ENCODE data around the gene RAMAC.

The RAMAC gene

GRCh38 chr15:82993144-82993543 is 7.1 kb downstream of the RAMAC start:
- H2BK5ac ChIP-seq (ENCODE audit: low read depth, low read length, poor library complexity), result no peak overlapping the region
- no peak overlapping the region for H4K91ac ChIP-seq (ENCODE audit: low read depth, low read length)
- WGBS (ENCODE audit: extremely low coverage, insufficient coverage, insufficient read length), result 100% methylated on average over 4 of the region's 4 CpGs
- H4K8ac ChIP-seq (ENCODE audit: low read depth, low read length), result no peak overlapping the region
- DNase-seq, result no peak
- H3K9ac ChIP-seq (ENCODE audit: low read length), result no peak overlapping the region
- no peak overlapping the region for H3K18ac ChIP-seq (ENCODE audit: low read length)
- H2BK12ac ChIP-seq (ENCODE audit: low read length), result no peak overlapping the region
- H3K4me3 ChIP-seq (ENCODE audit: low read depth, low read length), result no peak overlapping the region
- no peak overlapping the region for H2AFZ ChIP-seq (ENCODE audit: insufficient read depth, low read length, poor library complexity)
- H4K12ac ChIP-seq (ENCODE audit: low read depth, low read length), result no peak overlapping the region
- H3K9me3 ChIP-seq (ENCODE audit: insufficient read depth, low read depth, low read length), result no peaks in the 10 kb centered on the region
- H3K4me1 ChIP-seq (ENCODE audit: control insufficient read depth in 1 of 2, insufficient read depth in 2 of 2, low read length in 2 of 2), result no peaks in the 10 kb centered on the region
- H3K4me2 ChIP-seq (ENCODE audit: low read length), result no peak overlapping the region
- H3K23ac ChIP-seq (ENCODE audit: low read length), result no peak overlapping the region
- H3K27me3 ChIP-seq (ENCODE audit: insufficient read depth, low read length), result no peaks in the 10 kb centered on the region
- no peaks in the 10 kb centered on the region for H3K79me1 ChIP-seq (ENCODE audit: low read length)
- no peak overlapping the region for H3K14ac ChIP-seq (ENCODE audit: low read length)
- H3K36me3 ChIP-seq (ENCODE audit: control insufficient read depth in 1 of 2, insufficient read depth in 2 of 2, low read length in 2 of 2), result peaks cover 3 to 4% of the 10 kb centered on the region in 2 experiments
- H3K4ac ChIP-seq (ENCODE audit: low read depth, low read length), result no peak overlapping the region
- no peak overlapping the region for H2AK5ac ChIP-seq (ENCODE audit: low read length)
- no peak overlapping the region for H2BK120ac ChIP-seq (ENCODE audit: insufficient read depth, low read length, poor library complexity)
- no peak overlapping the region for H3K27ac ChIP-seq (ENCODE audit: low read depth, low read length)
- no peaks in the 10 kb centered on the region for H3K79me2 ChIP-seq (ENCODE audit: control insufficient read depth, insufficient read depth, low read length, poor library complexity)

- no CpG with 5 or more reads among the region's 2 CpGs for WGBS (ENCODE audit: extremely low coverage, insufficient coverage, insufficient read length)
- no peaks in the 10 kb centered on the region for H3K4me1 ChIP-seq (ENCODE audit: control insufficient read depth in 1 of 2, insufficient read depth in 2 of 2, low read length in 2 of 2)
- no peak overlapping the region for H2AFZ ChIP-seq (ENCODE audit: insufficient read depth, low read length, poor library complexity)
- no peak overlapping the region for H3K14ac ChIP-seq (ENCODE audit: low read length)
- H3K9me3 ChIP-seq (ENCODE audit: insufficient read depth, low read depth, low read length), result peaks cover 2% of the 10 kb centered on the region
- no peak overlapping the region for H2BK5ac ChIP-seq (ENCODE audit: low read depth, low read length, poor library complexity)
- H2BK12ac ChIP-seq (ENCODE audit: low read length), result no peak overlapping the region
- H2BK120ac ChIP-seq (ENCODE audit: insufficient read depth, low read length, poor library complexity), result no peak overlapping the region
- H3K36me3 ChIP-seq (ENCODE audit: control insufficient read depth in 1 of 2, insufficient read depth in 2 of 2, low read length in 2 of 2), result no peaks in the 10 kb centered on the region
- H3K23ac ChIP-seq (ENCODE audit: low read length), result no peak overlapping the region
- no peaks in the 10 kb centered on the region for H3K79me1 ChIP-seq (ENCODE audit: low read length)
- H3K27ac ChIP-seq (ENCODE audit: low read depth, low read length), result no peak overlapping the region
- H3K4ac ChIP-seq (ENCODE audit: low read depth, low read length), result no peak overlapping the region
- no peak overlapping the region for H4K91ac ChIP-seq (ENCODE audit: low read depth, low read length)
- no peaks in the 10 kb centered on the region for H3K27me3 ChIP-seq (ENCODE audit: insufficient read depth, low read length)
- H4K12ac ChIP-seq (ENCODE audit: low read depth, low read length), result no peak overlapping the region
- H2AK5ac ChIP-seq (ENCODE audit: low read length), result no peak overlapping the region
- no peak for DNase-seq
- H3K18ac ChIP-seq (ENCODE audit: low read length), result no peak overlapping the region
- no peak overlapping the region for H3K4me3 ChIP-seq (ENCODE audit: low read depth, low read length)
- no peak overlapping the region for H3K9ac ChIP-seq (ENCODE audit: low read length)
- H3K79me2 ChIP-seq (ENCODE audit: control insufficient read depth, insufficient read depth, low read length, poor library complexity), result no peaks in the 10 kb centered on the region
- no peak overlapping the region for H3K4me2 ChIP-seq (ENCODE audit: low read length)
- no peak overlapping the region for H4K8ac ChIP-seq (ENCODE audit: low read depth, low read length)
Measured at GRCh38 chr15:82995076-82995475, 9.1 kb downstream of the RAMAC start.

- Histone ChIP-seq H4K12ac (ENCODE audit: low read depth, low read length) (no peak overlapping the region), H2BK12ac (ENCODE audit: low read length) (no peak overlapping the region), H3K27me3 (ENCODE audit: insufficient read depth, low read length) (no peaks in the 10 kb centered on the region), H2BK120ac (ENCODE audit: insufficient read depth, low read length, poor library complexity) (no peak overlapping the region), H3K9me3 (ENCODE audit: insufficient read depth, low read depth, low read length) (peaks cover 2% of the 10 kb centered on the region), H3K4me3 (ENCODE audit: low read depth, low read length) (no peak overlapping the region), H3K4ac (ENCODE audit: low read depth, low read length) (no peak overlapping the region), H3K36me3 (ENCODE audit: control insufficient read depth in 1 of 2, insufficient read depth in 2 of 2, low read length in 2 of 2) (no peaks in the 10 kb centered on the region), H2AK5ac (ENCODE audit: low read length) (no peak overlapping the region), H3K23ac (ENCODE audit: low read length) (no peak overlapping the region), H3K4me1 (ENCODE audit: control insufficient read depth in 1 of 2, insufficient read depth in 2 of 2, low read length in 2 of 2) (no peaks in the 10 kb centered on the region), H4K8ac (ENCODE audit: low read depth, low read length) (no peak overlapping the region), H3K79me1 (ENCODE audit: low read length) (no peaks in the 10 kb centered on the region), H3K9ac (ENCODE audit: low read length) (no peak overlapping the region), H3K79me2 (ENCODE audit: control insufficient read depth, insufficient read depth, low read length, poor library complexity) (no peaks in the 10 kb centered on the region), H3K27ac (ENCODE audit: low read depth, low read length) (no peak overlapping the region), H3K18ac (ENCODE audit: low read length) (no peak overlapping the region), H4K91ac (ENCODE audit: low read depth, low read length) (no peak overlapping the region), H3K4me2 (ENCODE audit: low read length) (no peak overlapping the region), H2AFZ (ENCODE audit: insufficient read depth, low read length, poor library complexity) (no peak overlapping the region), H3K14ac (ENCODE audit: low read length) (no peak overlapping the region), H2BK5ac (ENCODE audit: low read depth, low read length, poor library complexity) (no peak overlapping the region)
- WGBS (ENCODE audit: extremely low coverage, insufficient coverage, insufficient read length), result no CpG with 5 or more reads among the region's 3 CpGs
- no peak for DNase-seq
Measured at GRCh38 chr15:82995938-82996337, 9.9 kb downstream of the RAMAC start.

- Histone ChIP-seq H3K36me3 (ENCODE audit: control insufficient read depth in 1 of 2, insufficient read depth in 2 of 2, low read length in 2 of 2) (no peaks in the 10 kb centered on the region), H3K4me2 (ENCODE audit: low read length) (no peak overlapping the region), H3K27ac (ENCODE audit: low read depth, low read length) (no peak overlapping the region), H3K79me2 (ENCODE audit: control insufficient read depth, insufficient read depth, low read length, poor library complexity) (no peaks in the 10 kb centered on the region), H3K4ac (ENCODE audit: low read depth, low read length) (no peak overlapping the region), H2AK5ac (ENCODE audit: low read length) (no peak overlapping the region), H3K9ac (ENCODE audit: low read length) (no peak overlapping the region), H2BK12ac (ENCODE audit: low read length) (no peak overlapping the region), H2AFZ (ENCODE audit: insufficient read depth, low read length, poor library complexity) (no peak overlapping the region), H4K8ac (ENCODE audit: low read depth, low read length) (no peak overlapping the region), H3K9me3 (ENCODE audit: insufficient read depth, low read depth, low read length) (peaks cover 2% of the 10 kb centered on the region), H3K4me1 (ENCODE audit: control insufficient read depth in 1 of 2, insufficient read depth in 2 of 2, low read length in 2 of 2) (no peaks in the 10 kb centered on the region), H3K79me1 (ENCODE audit: low read length) (no peaks in the 10 kb centered on the region), H3K18ac (ENCODE audit: low read length) (no peak overlapping the region), H4K91ac (ENCODE audit: low read depth, low read length) (no peak overlapping the region), H3K27me3 (ENCODE audit: insufficient read depth, low read length) (no peaks in the 10 kb centered on the region), H3K14ac (ENCODE audit: low read length) (no peak overlapping the region), H4K12ac (ENCODE audit: low read depth, low read length) (no peak overlapping the region), H2BK120ac (ENCODE audit: insufficient read depth, low read length, poor library complexity) (no peak overlapping the region), H3K4me3 (ENCODE audit: low read depth, low read length) (no peak overlapping the region), H3K23ac (ENCODE audit: low read length) (no peak overlapping the region), H2BK5ac (ENCODE audit: low read depth, low read length, poor library complexity) (no peak overlapping the region)
- no peak for DNase-seq
- WGBS (ENCODE audit: extremely low coverage, insufficient coverage, insufficient read length), result no CpG with 5 or more reads among the region's 6 CpGs
Measured at GRCh38 chr15:82999426-82999825, 13.4 kb downstream of the RAMAC start.
